GM19043 (cell line): ENCODE results near the gene TTC23.
"Not testable (repeated sequence)": the region's sequence is repeated elsewhere in the genome, so short reads cannot be mapped to it uniquely, and the experiment has no call there.

ENCODE experiments used
- ATAC-seq: cut with Tn5 transposase; IDR thresholded peaks from one replicate; pipeline ENCODE4 v1.9.1; 2021; ENCODE audit warnings: low read depth; ENCODE audit not compliant: unreplicated experiment

TTC23 gene

GRCh38 chr15:99250494-99250856 is 1.1 kb upstream of the TTC23 start:
- ATAC-seq, result no peak

GRCh38 chr15:99250001-99250400 is 620 bp upstream of the TTC23 start:
- ATAC-seq, result no peak

- ATAC-seq, result no peak
These were observed 1.2 kb downstream of the TTC23 start for GRCh38 chr15:99248000-99248715.

GRCh38 chr15:99247062-99247461 is 2.3 kb downstream of the TTC23 start:
- ATAC-seq, result no peak

- no peak for ATAC-seq
These were observed 5.1 kb downstream of the TTC23 start for GRCh38 chr15:99244306-99244705.

- ATAC-seq, result no peak
These were observed 7.6 kb downstream of the TTC23 start for GRCh38 chr15:99241752-99242151.

GRCh38 chr15:99239545-99240198 is 9.7 kb downstream of the TTC23 start:
- ATAC-seq, result peak; percentile 84

- no peak for ATAC-seq
These were observed 10.5 kb downstream of the TTC23 start for GRCh38 chr15:99238849-99239248.

- not testable (repeated sequence) for ATAC-seq
These were observed 15.2 kb downstream of the TTC23 start for GRCh38 chr15:99234160-99234559.

- ATAC-seq, result no peak
These were observed 16.6 kb downstream of the TTC23 start for GRCh38 chr15:99232740-99233139.

- no peak for ATAC-seq
These were observed 18.5 kb downstream of the TTC23 start for GRCh38 chr15:99230867-99231266.

- no peak for ATAC-seq
These were observed 21.1 kb downstream of the TTC23 start for GRCh38 chr15:99228120-99228770.

- ATAC-seq, result no peak
These were observed 22.6 kb downstream of the TTC23 start for GRCh38 chr15:99226802-99227201.

GRCh38 chr15:99224372-99225214 is 24.8 kb downstream of the TTC23 start:
- no peak for ATAC-seq

- peak; percentile 72 for ATAC-seq
These were observed 36.1 kb downstream of the TTC23 start for GRCh38 chr15:99213187-99213811.

- no peak for ATAC-seq
These were observed 37.0 kb downstream of the TTC23 start for GRCh38 chr15:99212406-99212805.

- ATAC-seq, result no peak
These were observed 37.5 kb downstream of the TTC23 start for GRCh38 chr15:99211926-99212325.

- ATAC-seq, result no peak
These were observed 39.0 kb downstream of the TTC23 start for GRCh38 chr15:99210334-99210733.

- ATAC-seq, result no peak
These were observed 40.1 kb downstream of the TTC23 start for GRCh38 chr15:99209326-99209725.

GRCh38 chr15:99207672-99208071 is 41.7 kb downstream of the TTC23 start:
- no peak for ATAC-seq

GRCh38 chr15:99202176-99202552 is 47.2 kb downstream of the TTC23 start:
- no peak for ATAC-seq
